ENCODE data around the gene RPF1. TPM values are rescaled to one million over a fixed set of nuclear protein-coding genes. Genes with fewer than 3 reads are reported as not detected.
"Not testable (repeated sequence)": the region's sequence is repeated elsewhere in the genome, so short reads cannot be mapped to it uniquely, and the experiment has no call there.

The RPF1 gene
- polyA plus RNA-seq, 1 donor: 35.5 TPM

DNA sequence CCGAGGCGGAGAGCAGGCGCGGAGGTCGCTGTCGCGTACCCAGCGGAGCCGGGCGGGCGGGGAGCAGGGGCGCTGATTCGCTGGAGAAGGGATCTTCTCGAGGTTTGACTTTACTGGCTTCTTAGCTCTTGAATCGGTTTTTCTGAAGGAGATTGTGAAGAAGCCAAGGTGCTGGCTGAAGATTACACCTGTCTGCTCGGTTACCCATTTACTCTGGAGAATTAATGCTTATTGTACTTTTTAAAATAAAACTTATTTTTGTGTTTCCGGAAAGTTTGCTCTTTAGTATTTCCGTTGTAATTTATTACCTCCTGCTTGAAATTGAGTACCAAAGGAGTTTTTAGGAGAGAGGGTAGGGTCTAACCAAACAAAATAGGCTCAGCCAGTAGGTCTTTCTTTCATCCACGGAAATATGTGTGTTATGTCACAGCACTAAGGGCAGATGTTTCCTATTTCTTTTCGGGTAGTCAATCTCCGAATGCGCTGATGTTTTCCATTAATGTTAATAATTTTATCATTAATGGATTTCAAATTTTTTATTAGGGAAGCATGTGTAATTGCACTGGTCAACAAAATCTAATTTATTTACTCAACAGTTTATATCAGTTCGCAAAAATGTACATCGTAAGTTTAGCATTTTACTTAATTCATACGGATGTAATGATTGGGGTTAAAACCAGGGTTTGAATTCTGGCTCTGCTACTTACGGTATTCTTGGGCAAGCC is 27.8 kb downstream of the RPF1 start:
- Histone ChIP-seq H3K27ac (ENCODE audit: low read length) (peak overlapping the region; percentile 95), H3K4me3 (ENCODE audit: low read length) (peak overlapping the region; percentile 84), H3K27me3 (ENCODE audit: control insufficient read depth, insufficient read depth, low read length) (no peaks in the 10 kb centered on the region), H3K4me1 (ENCODE audit: control insufficient read depth, insufficient read depth, low read length) (no peaks in the 10 kb centered on the region), H3K36me3 (ENCODE audit: control insufficient read depth, insufficient read depth, low read length) (no peaks in the 10 kb centered on the region), H3K9me3 (ENCODE audit: control insufficient read depth, low read depth, low read length) (peaks cover 4% of the 10 kb centered on the region)
- WGBS (ENCODE audit: insufficient coverage, low lambda C conversion rate): 21% methylated on average over 8 of the region's 26 CpGs
- no peak for DNase-seq

- no CpG with 5 or more reads among the region's 14 CpGs for WGBS (ENCODE audit: insufficient coverage, low lambda C conversion rate)
- not testable (repeated sequence) for H3K27ac ChIP-seq (ENCODE audit: low read length); H3K9me3 ChIP-seq (ENCODE audit: control insufficient read depth, low read depth, low read length)
These were observed 28.8 kb downstream of the RPF1 start for GRCh38 chr1:84507887-84508286.

GRCh38 chr1:84508510-84508909 is 29.4 kb downstream of the RPF1 start:
- no peak for DNase-seq
- Histone ChIP-seq H3K27ac (ENCODE audit: low read length) (no peak overlapping the region), H3K36me3 (ENCODE audit: control insufficient read depth, insufficient read depth, low read length) (no peaks in the 10 kb centered on the region), H3K27me3 (ENCODE audit: control insufficient read depth, insufficient read depth, low read length) (no peaks in the 10 kb centered on the region), H3K9me3 (ENCODE audit: control insufficient read depth, low read depth, low read length) (peaks cover 4% of the 10 kb centered on the region), H3K4me1 (ENCODE audit: control insufficient read depth, insufficient read depth, low read length) (no peaks in the 10 kb centered on the region), H3K4me3 (ENCODE audit: low read length) (no peak overlapping the region)
- no CpG with 5 or more reads among the region's 1 CpG for WGBS (ENCODE audit: insufficient coverage, low lambda C conversion rate)

More at GRCh38 chr1:84507887-84508286, 28.8 kb downstream of the RPF1 start:
- not testable (repeated sequence) for H3K27me3 ChIP-seq (ENCODE audit: control insufficient read depth, insufficient read depth, low read length); DNase-seq; H3K36me3 ChIP-seq (ENCODE audit: control insufficient read depth, insufficient read depth, low read length); H3K4me3 ChIP-seq (ENCODE audit: low read length); H3K4me1 ChIP-seq (ENCODE audit: control insufficient read depth, insufficient read depth, low read length)

GRCh38 chr1:84509029-84509428 is 30.0 kb downstream of the RPF1 start:
- no peak for DNase-seq
- H3K36me3 ChIP-seq (ENCODE audit: control insufficient read depth, insufficient read depth, low read length): no peaks in the 10 kb centered on the region
- no peaks in the 10 kb centered on the region for H3K4me1 ChIP-seq (ENCODE audit: control insufficient read depth, insufficient read depth, low read length)
- no peaks in the 10 kb centered on the region for H3K27me3 ChIP-seq (ENCODE audit: control insufficient read depth, insufficient read depth, low read length)
- no peak overlapping the region for H3K4me3 ChIP-seq (ENCODE audit: low read length)
- peaks cover 4% of the 10 kb centered on the region for H3K9me3 ChIP-seq (ENCODE audit: control insufficient read depth, low read depth, low read length)
- no peak overlapping the region for H3K27ac ChIP-seq (ENCODE audit: low read length)
- WGBS (ENCODE audit: insufficient coverage, low lambda C conversion rate): 100% methylated on average over 1 of the region's 4 CpGs

DNA sequence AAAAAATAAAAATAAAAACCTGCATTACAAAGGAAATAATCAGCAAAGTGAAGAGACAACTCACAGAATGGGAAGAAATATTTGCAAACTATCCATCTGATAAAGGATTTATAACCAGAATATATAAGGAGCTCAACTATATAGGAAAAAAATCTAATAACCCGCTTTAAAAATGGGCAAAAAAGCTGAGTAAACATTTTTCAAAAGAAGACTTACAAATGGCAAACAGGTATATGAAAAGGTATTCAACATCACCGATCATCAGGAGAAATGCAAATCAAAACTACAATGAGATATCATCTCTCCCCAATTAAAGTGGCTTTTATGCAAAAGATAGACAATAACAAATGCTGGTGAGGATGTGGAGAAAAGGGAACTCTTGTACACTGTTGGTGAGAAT is 31.1 kb downstream of the RPF1 start:
- peaks cover 4% of the 10 kb centered on the region for H3K9me3 ChIP-seq (ENCODE audit: control insufficient read depth, low read depth, low read length)
- 89% methylated on average over 2 of the region's 2 CpGs for WGBS (ENCODE audit: insufficient coverage, low lambda C conversion rate)
- H3K27me3 ChIP-seq (ENCODE audit: control insufficient read depth, insufficient read depth, low read length): no peaks in the 10 kb centered on the region
- H3K4me1 ChIP-seq (ENCODE audit: control insufficient read depth, insufficient read depth, low read length): no peaks in the 10 kb centered on the region
- no peaks in the 10 kb centered on the region for H3K36me3 ChIP-seq (ENCODE audit: control insufficient read depth, insufficient read depth, low read length)
- no peak overlapping the region for H3K27ac ChIP-seq (ENCODE audit: low read length)
- H3K4me3 ChIP-seq (ENCODE audit: low read length): no peak overlapping the region
- DNase-seq: no peak

DNA sequence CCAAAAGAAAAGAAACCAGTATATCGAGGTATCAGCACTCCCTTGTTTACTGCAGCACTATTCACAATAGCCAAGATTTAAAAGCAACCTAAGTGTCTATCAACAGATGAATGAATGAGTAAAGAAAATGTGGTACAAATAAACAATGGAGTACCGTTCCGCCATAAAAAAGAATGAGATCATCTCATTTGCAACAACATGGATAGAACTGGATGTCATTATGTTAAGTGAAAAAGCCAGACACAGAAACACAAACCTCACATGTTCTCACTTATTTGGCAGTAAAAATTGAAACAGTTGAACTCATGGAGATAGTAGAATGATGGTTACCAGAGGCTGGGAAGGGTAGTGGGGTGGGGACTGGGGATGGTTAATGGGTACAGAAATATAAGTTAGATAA is 31.6 kb downstream of the RPF1 start:
- Histone ChIP-seq H3K36me3 (ENCODE audit: control insufficient read depth, insufficient read depth, low read length) (no peaks in the 10 kb centered on the region), H3K4me1 (ENCODE audit: control insufficient read depth, insufficient read depth, low read length) (no peaks in the 10 kb centered on the region), H3K9me3 (ENCODE audit: control insufficient read depth, low read depth, low read length) (peaks cover 4% of the 10 kb centered on the region), H3K27ac (ENCODE audit: low read length) (no peak overlapping the region), H3K27me3 (ENCODE audit: control insufficient read depth, insufficient read depth, low read length) (no peaks in the 10 kb centered on the region), H3K4me3 (ENCODE audit: low read length) (no peak overlapping the region)
- DNase-seq: no peak
- WGBS (ENCODE audit: insufficient coverage, low lambda C conversion rate): 100% methylated on average over 2 of the region's 3 CpGs

- H3K4me3 ChIP-seq (ENCODE audit: low read length): no peak overlapping the region
- no peaks in the 10 kb centered on the region for H3K27me3 ChIP-seq (ENCODE audit: control insufficient read depth, insufficient read depth, low read length)
- H3K4me1 ChIP-seq (ENCODE audit: control insufficient read depth, insufficient read depth, low read length): no peaks in the 10 kb centered on the region
- DNase-seq: no peak
- H3K36me3 ChIP-seq (ENCODE audit: control insufficient read depth, insufficient read depth, low read length): no peaks in the 10 kb centered on the region
- H3K27ac ChIP-seq (ENCODE audit: low read length): no peak overlapping the region
- no peaks in the 10 kb centered on the region for H3K9me3 ChIP-seq (ENCODE audit: control insufficient read depth, low read depth, low read length)
These were observed 45.5 kb downstream of the RPF1 start for GRCh38 chr1:84524590-84524989.

DNA sequence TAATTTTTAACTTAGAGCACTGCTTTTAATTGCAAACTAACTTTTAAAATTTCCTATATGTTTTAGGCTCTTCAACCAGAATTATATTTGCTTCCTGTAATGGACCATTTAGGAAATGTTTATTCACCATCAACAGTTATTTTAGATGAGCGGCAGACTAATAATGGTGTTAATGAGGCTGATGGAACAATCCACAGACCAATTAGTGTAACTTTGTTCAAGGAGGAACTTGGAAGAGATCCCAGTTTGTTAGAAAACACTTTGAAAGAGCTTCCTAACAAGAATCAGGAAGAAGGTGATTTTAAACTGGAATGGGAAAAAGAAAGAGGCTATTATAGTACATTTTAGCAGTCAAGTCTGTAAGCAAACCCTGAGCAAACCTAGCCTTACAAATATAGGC is 46.7 kb downstream of the RPF1 start:
- no peak for DNase-seq
- WGBS (ENCODE audit: insufficient coverage, low lambda C conversion rate): 100% methylated on average over 1 of the region's 1 CpG
- H3K4me3 ChIP-seq (ENCODE audit: low read length): no peak overlapping the region

DNA sequence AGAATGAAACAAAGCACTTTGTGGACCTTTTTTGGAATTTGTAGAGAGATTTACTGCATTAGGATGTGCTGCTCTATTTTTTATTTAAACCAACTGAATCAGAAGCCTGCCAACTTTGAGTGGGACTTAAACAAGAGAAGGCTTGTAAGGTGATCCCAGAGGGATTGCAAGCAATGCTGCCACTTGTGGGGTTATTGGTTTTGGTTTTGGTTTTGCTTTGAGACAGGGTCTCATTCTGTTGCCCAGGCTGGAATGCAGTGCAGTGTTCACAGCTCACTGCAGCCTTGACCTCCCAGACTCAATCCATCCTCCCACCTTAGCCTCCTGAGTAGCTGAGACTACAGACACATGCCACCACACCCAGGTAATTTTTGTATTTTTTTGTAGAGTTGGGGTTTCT is 59.5 kb downstream of the RPF1 start:
- Histone ChIP-seq H3K27ac (ENCODE audit: low read length) (no peak overlapping the region), H3K4me1 (ENCODE audit: control insufficient read depth, insufficient read depth, low read length) (no peaks in the 10 kb centered on the region), H3K4me3 (ENCODE audit: low read length) (no peak overlapping the region), H3K36me3 (ENCODE audit: control insufficient read depth, insufficient read depth, low read length) (peaks cover 2% of the 10 kb centered on the region), H3K9me3 (ENCODE audit: control insufficient read depth, low read depth, low read length) (no peaks in the 10 kb centered on the region), H3K27me3 (ENCODE audit: control insufficient read depth, insufficient read depth, low read length) (no peaks in the 10 kb centered on the region)
- no peak for DNase-seq

More for the DNA sequence above, 46.7 kb downstream of the RPF1 start:
- Histone ChIP-seq H3K27ac (ENCODE audit: low read length) (no peak overlapping the region), H3K9me3 (ENCODE audit: control insufficient read depth, low read depth, low read length) (no peaks in the 10 kb centered on the region), H3K4me1 (ENCODE audit: control insufficient read depth, insufficient read depth, low read length) (no peaks in the 10 kb centered on the region), H3K36me3 (ENCODE audit: control insufficient read depth, insufficient read depth, low read length) (no peaks in the 10 kb centered on the region), H3K27me3 (ENCODE audit: control insufficient read depth, insufficient read depth, low read length) (no peaks in the 10 kb centered on the region)

GRCh38 chr1:84539972-84540371 is 60.9 kb downstream of the RPF1 start:
- 74% methylated on average over 3 of the region's 3 CpGs for WGBS (ENCODE audit: insufficient coverage, low lambda C conversion rate)
- DNase-seq: no peak
- no peaks in the 10 kb centered on the region for H3K27me3 ChIP-seq (ENCODE audit: control insufficient read depth, insufficient read depth, low read length)
- no peak overlapping the region for H3K27ac ChIP-seq (ENCODE audit: low read length)
- H3K36me3 ChIP-seq (ENCODE audit: control insufficient read depth, insufficient read depth, low read length): peaks cover 2% of the 10 kb centered on the region
- no peak overlapping the region for H3K4me3 ChIP-seq (ENCODE audit: low read length)
- no peaks in the 10 kb centered on the region for H3K9me3 ChIP-seq (ENCODE audit: control insufficient read depth, low read depth, low read length)
- no peaks in the 10 kb centered on the region for H3K4me1 ChIP-seq (ENCODE audit: control insufficient read depth, insufficient read depth, low read length)

DNA sequence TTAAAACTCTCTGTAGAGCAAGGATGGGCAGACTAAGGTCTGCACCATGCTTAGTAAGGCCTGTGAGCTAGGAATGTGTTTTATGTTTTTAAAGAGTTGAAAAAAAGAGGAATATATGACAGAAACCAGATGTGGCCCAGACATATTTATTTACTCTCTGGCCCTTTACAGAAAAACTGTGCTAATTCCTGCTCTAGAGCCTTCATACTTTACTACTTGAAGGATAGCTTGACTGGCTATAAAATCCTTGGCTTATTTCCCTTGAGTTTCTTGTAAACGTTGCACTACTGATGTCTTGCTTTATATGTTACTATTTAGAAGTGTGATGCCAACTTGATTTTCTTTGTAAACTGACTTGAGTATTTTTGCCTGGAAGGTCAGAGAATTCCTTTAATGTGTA is 61.7 kb downstream of the RPF1 start:
- Histone ChIP-seq H3K27me3 (ENCODE audit: control insufficient read depth, insufficient read depth, low read length) (no peaks in the 10 kb centered on the region), H3K4me3 (ENCODE audit: low read length) (no peak overlapping the region), H3K4me1 (ENCODE audit: control insufficient read depth, insufficient read depth, low read length) (no peaks in the 10 kb centered on the region), H3K9me3 (ENCODE audit: control insufficient read depth, low read depth, low read length) (no peaks in the 10 kb centered on the region), H3K36me3 (ENCODE audit: control insufficient read depth, insufficient read depth, low read length) (peaks cover 2% of the 10 kb centered on the region), H3K27ac (ENCODE audit: low read length) (no peak overlapping the region)
- DNase-seq: no peak
- no CpG with 5 or more reads among the region's 1 CpG for WGBS (ENCODE audit: insufficient coverage, low lambda C conversion rate)

Measured in large intestine (tissue), 3 donors.